Motor neuron (in vitro differentiated cells): ENCODE measurements around the gene CHI3L1. TPM values are rescaled to one million over a fixed set of nuclear protein-coding genes. Genes with fewer than 3 reads are reported as not detected.

Experiments
- ATAC-seq, 8 experiments: fragments of 200-7000 bp; cut with Tn5 transposase; replicated peaks in 6 of 8; 2 replicates each; pipeline ENCODE4 v1.8.0; 2021; ENCODE audit warnings: mild to moderate bottlenecking in 8 of 8, moderate library complexity in 8 of 8
- H3K27ac ChIP-seq, 2 donors: fragments of 250-450 bp; sonication (Bioruptor Pico); 2 replicates each; pipeline ENCODE4 v1.9.0; 2021; ENCODE audit warnings: antibody characterized with exemption in 2 of 2, mild to moderate bottlenecking in 2 of 2, moderate library complexity in 1 of 2
- H3K4me1 ChIP-seq, 2 donors: fragments of 250-450 bp; sonication (Bioruptor Pico); replicated peaks in 1 of 2; 2 replicates each; pipeline ENCODE4 v1.6.1; 2021; ENCODE audit warnings: antibody characterized with exemption in 2 of 2, mild to moderate bottlenecking in 2 of 2, moderate library complexity in 1 of 2
- H3K4me3 ChIP-seq, 5 donors: fragments of 250-450 bp; sonication (Bioruptor Pico); 2 replicates each; pipeline ENCODE4 v1.9.0; 2021; ENCODE audit warnings: antibody characterized with exemption in 5 of 5, mild to moderate bottlenecking in 5 of 5, moderate library complexity in 4 of 5
- WGBS, 10 experiments: fragments of 450-650 bp; shearing (Covaris generic); methylation state at CpG; one replicate each; pipeline ENCODE4 v1.0.0; 2022; 5-methylcytosine and 5-hydroxymethylcytosine counted together
- in situ Hi-C, 9 experiments: fragments of 400-800 bp; cut with MboI; loops; one replicate each; pipeline ENCODE4 v1.15.0; 2021; ENCODE audit warnings: low sequenced_read_pairs in 9 of 9, low pct_unique_long_range_greater_than_20kb in 2 of 9; ENCODE audit not compliant: unreplicated experiment in 9 of 9
- total RNA-seq, 8 experiments: library from RNA; unstranded; fragments of 300-600 nt; gene quantifications; 2 replicates each; pipeline versions ENCODE4 v1.2.3 to v1.2.4, GENCODE V29; 2022

The CHI3L1 gene
- total RNA-seq, 8 experiments from 2014 or later = 0.32 to 16.6 (median 1.4) TPM; not detected in 3

GRCh38 chr1:203187304-203187685 lies 791 bp upstream of the CHI3L1 start:
- WGBS, 10 experiments = 0 to 62% (median 44%) methylated on average over 2 to 7 of the region's 7 CpGs
- in situ Hi-C loops = no loop called here
- Histone ChIP-seq H3K4me3 (no peak overlapping the region), H3K27ac (no peak overlapping the region), H3K4me1 (peaks cover 11 to 12% of the 10 kb centered on the region in 2 donors)
- peak in 2 of 8 experiments; percentile 15 to 33 for ATAC-seq

GRCh38 chr1:203186091-203186445 lies 436 bp downstream of the CHI3L1 start:
- Histone ChIP-seq H3K4me3 (no peak overlapping the region), H3K4me1 (peaks cover 11 to 12% of the 10 kb centered on the region in 2 donors), H3K27ac (no peak overlapping the region)
- WGBS, 10 experiments = 58 to 74% (median 68%) methylated on average over 2 to 3 of the region's 5 CpGs; no CpG with 5 or more reads in 6 of the 10 experiments
- ATAC-seq = peak in 1 of 8 experiments; percentile 7
- in situ Hi-C loops = no loop called here

DNA sequence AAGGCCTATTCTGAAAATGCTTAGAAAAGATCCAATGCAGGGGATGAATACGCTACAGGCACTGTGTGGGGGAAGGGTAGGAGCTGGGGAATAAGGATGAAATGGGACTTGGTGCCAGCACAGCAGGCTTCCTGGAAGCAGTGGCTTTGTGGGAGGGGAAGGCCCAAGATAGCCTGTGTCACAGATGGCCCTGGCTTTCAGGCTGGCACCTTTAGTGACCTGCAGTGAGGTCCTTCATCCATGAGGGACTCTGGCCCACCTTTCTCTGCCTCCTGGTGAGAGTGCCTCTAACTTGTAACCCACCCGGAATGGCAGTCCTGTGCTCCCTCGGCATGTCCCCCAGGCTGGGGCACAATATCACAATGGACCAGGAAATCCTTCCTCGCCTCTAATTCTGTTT lies 919 bp downstream of the CHI3L1 start:
- WGBS, 10 experiments = 20 to 100% (median 87%) methylated on average over 1 to 4 of the region's 4 CpGs; no CpG with 5 or more reads in 2 of the 10 experiments
- in situ Hi-C loops = no loop called here
- Histone ChIP-seq H3K27ac (no peak overlapping the region), H3K4me3 (no peak overlapping the region), H3K4me1 (peaks cover 11 to 12% of the 10 kb centered on the region in 2 donors)
- ATAC-seq = no peak

GRCh38 chr1:203185061-203185461 lies 1.4 kb downstream of the CHI3L1 start:
- no peak overlapping the region for H3K27ac ChIP-seq
- no peak overlapping the region for H3K4me3 ChIP-seq
- H3K4me1 ChIP-seq = peaks cover 11 to 12% of the 10 kb centered on the region in 2 donors
- no peak for ATAC-seq
- WGBS, 10 experiments = 52 to 100% (median 100%) methylated on average over 1 to 6 of the region's 10 CpGs; no CpG with 5 or more reads in 3 of the 10 experiments
- in situ Hi-C loops = no loop called here

- peaks cover 11 to 12% of the 10 kb centered on the region in 2 donors for H3K4me1 ChIP-seq
- ATAC-seq = no peak
- in situ Hi-C loops = no loop called here
- no peak overlapping the region for H3K4me3 ChIP-seq
- no peak overlapping the region for H3K27ac ChIP-seq
- WGBS, 10 experiments = 55 to 91% (median 80%) methylated on average over 1 to 4 of the region's 4 CpGs; no CpG with 5 or more reads in 3 of the 10 experiments
These were observed 2.0 kb downstream of the CHI3L1 start for GRCh38 chr1:203184467-203184866.

DNA sequence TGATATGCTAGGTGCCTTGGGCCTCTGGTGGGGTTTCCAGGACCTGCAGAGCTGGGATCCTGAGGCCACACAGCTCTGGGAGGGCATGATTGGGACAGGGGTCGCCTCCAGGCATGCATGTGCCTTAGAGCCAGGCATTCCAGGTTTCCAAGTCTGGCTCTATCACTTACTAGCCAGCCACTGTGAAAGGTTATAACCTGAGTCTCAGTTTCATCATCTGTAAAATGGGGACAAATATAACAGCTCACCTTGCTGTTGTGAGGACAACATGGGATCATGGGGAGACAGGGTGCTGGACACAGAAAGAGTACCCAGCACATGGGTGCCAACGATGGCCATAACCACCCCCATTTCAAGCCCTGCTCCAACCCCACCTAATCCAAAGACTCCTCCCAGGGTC lies 2.7 kb downstream of the CHI3L1 start:
- in situ Hi-C loops = no loop called here
- 17 to 100% (median 75%) methylated on average over 1 to 2 of the region's 2 CpGs; no CpG with 5 or more reads in 4 of the 10 experiments for WGBS, 10 experiments
- no peak for ATAC-seq
- Histone ChIP-seq H3K27ac (no peak overlapping the region), H3K4me3 (no peak overlapping the region), H3K4me1 (peaks cover 11 to 12% of the 10 kb centered on the region in 2 donors)

DNA sequence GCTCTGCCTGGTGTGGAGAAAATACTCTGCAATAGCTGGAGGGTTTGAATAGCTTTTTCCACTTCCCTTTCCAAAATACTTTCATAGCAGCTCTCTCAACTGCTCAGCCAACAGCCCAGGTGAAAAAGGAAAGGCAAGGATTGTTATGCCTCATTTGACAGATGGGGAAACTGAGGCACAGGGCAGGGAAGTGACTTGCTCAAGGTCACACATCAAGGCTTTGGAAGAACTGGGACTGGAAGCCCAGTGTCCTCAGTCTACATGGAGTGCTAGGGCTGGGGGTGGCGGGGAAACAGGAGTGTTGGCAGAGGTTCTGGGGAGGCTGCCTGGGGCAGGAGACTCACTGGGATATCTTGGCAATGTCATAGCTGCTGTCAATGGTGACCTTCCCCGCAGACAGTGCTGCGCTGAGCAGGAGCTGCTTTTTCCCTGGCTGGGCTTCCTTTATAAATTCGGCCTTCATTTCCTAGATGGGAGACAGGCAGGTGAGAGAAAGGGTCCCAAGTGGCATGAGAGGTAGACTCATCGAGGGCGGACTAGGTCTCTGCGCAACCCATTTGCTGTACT lies 4.0 kb downstream of the CHI3L1 start:
- ATAC-seq = no peak
- peaks cover 20 to 23% of the 10 kb centered on the region in 2 donors for H3K4me1 ChIP-seq
- in situ Hi-C loops = no loop called here
- H3K27ac ChIP-seq = no peak overlapping the region
- WGBS, 10 experiments = 91 to 100% (median 100%) methylated on average over 1 to 7 of the region's 7 CpGs; no CpG with 5 or more reads in 5 of the 10 experiments
- H3K4me3 ChIP-seq = no peak overlapping the region

DNA sequence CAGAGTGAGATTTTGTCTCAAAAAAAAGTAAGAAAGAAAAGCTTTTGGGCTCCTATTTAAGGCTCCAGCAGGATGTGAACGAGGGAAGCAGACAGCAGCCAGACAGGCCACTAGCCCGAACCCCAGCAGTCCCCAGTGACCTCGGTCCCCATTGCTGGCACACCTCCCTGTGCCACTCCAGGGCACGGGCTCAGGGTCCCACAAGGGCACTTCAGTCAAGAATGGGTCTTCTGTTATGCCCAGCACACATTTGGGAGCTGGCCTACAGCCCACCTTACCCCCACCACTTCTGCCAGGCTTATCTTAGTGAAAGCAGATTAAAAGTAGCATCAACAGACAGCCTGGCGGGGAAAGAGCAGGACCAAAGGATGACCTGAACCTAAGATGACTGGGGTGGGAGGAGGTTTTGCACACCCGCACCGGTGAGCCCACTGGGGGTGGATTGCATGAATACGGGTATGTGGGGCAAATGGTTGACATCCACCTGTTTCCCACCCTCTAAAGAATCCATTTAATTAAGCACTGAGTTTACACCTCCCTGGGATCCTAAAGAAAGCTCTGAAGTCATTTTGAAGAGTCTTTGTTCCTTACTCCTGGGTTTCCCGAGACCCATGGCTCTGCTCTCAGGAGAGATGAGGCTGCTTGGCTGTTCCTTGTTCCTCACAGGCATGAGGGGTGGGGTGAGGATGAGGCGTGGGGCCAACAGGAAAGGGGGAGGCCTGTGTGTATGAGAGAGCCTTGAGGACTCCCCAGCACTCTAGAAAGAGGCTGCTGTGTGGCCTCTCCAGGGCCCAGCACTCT lies 4.7 kb downstream of the CHI3L1 start:
- 52 to 89% (median 71%) methylated on average over 2 to 10 of the region's 10 CpGs; no CpG with 5 or more reads in 4 of the 10 experiments for WGBS, 10 experiments
- Histone ChIP-seq H3K4me1 (peaks cover 19 to 23% of the 10 kb centered on the region in 2 donors), H3K27ac (no peak overlapping the region), H3K4me3 (no peak overlapping the region)
- no peak for ATAC-seq
- in situ Hi-C loops = no loop called here

DNA sequence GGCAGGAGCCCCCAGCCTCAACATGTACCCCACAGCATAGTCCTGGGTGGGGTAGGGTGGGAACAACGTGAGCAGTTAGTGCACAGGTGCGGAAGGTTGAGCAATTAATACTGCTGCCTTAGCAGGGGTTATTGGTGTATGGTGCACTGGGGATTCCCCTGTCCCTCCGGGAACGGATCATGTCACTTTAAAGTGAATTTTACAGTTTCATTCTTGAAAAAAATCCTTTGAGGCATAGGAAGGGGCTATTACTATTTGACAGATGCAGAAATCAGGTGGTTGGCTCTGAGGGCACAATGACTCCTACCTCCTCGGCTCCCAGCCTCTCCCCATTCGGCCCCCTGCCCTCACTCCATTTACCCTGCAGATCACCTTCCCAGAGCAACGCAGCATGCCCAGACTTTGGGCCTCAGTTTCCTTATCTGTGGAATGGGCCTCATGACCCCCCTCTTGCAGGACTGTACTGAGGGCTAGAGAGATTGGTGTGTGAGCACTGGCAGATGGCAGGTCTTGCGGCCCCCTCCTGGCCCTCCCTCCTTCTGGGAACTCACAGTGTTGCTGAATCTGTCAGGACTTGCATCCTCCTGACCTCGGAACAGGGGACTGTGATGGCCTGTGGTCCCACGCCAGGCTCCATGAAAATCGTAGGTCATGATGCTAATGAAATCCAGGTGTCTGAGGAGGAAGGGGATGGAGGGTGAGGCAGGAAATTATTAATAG lies 5.7 kb downstream of the CHI3L1 start:
- ATAC-seq = no peak
- Histone ChIP-seq H3K4me1 (peaks cover 17 to 18% of the 10 kb centered on the region in 2 donors), H3K4me3 (no peak overlapping the region), H3K27ac (no peak overlapping the region)
- 74 to 80% (median 77%) methylated on average over 1 to 10 of the region's 11 CpGs; no CpG with 5 or more reads in 4 of the 10 experiments for WGBS, 10 experiments
- in situ Hi-C loops = no loop called here

DNA sequence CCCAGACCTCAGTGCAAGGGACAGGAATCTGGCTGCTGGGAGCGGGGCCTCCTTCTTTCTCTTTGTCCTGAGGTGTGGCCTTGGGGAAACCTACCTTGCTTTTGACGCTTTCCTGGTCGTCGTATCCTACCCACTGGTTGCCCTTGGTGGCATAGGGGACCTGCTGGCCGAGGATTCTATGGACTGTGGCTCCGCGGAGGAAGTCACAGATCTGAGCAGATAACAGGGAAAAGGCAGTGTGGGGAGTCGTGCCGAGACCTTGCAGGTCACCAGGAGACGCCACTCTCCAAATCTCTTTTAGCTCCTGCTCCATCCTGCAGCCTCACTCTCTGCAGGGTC lies 6.9 kb downstream of the CHI3L1 start:
- in situ Hi-C loops = no loop called here
- H3K4me3 ChIP-seq = no peak overlapping the region

DNA sequence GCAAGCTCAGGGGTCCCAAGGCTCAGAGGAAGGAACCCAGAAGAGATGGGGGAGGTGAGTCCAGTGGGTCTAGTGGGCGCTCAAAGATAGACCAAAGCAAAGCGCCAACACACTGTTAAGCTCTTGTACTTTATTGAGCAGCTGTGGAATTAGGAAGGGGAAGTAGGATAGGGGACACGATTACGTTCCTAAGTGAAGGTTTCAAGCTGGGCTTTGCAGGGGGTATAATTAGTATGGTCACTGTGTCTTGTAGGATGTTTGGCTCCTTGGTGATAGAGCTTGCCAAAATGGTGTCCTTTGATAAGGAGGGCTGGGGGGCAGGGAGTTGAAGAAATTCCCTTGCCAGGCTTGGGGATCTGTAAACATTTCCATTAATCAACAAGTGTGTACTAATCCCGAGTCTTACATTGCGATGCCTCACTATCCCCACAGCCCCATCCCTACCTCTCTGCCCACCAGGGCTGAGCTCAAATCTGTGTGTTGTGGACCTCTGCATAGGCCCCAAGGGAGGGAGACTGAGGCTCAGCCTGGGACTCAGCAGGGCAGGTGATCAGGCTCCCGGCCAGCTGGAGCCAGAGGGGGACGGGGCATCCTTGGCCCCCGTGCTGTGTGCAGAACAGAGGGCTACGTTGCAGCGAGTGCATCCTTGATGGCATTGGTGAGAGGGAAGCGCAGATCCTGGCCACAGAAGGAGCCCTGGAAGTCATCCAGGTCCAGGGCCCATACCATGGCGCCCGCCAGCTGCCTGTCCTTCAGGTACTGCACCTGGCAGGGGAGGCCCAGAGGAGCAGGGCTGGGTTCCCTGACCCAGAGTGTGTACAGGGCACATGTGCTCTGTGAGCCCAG lies 7.5 kb downstream of the CHI3L1 start:
- WGBS, 10 experiments = 64 to 100% (median 92%) methylated on average over 2 to 9 of the region's 14 CpGs; no CpG with 5 or more reads in 2 of the 10 experiments
- no peak for ATAC-seq
- peaks cover 18 to 24% of the 10 kb centered on the region in 2 donors for H3K4me1 ChIP-seq
- in situ Hi-C loops = no loop called here
- H3K27ac ChIP-seq = no peak overlapping the region
- no peak overlapping the region for H3K4me3 ChIP-seq

More for the DNA sequence above, 6.9 kb downstream of the CHI3L1 start:
- H3K27ac ChIP-seq = no peak overlapping the region
- 87 to 97% (median 91%) methylated on average over 1 to 5 of the region's 10 CpGs; no CpG with 5 or more reads in 6 of the 10 experiments for WGBS, 10 experiments
- no peak for ATAC-seq
- peaks cover 18 to 24% of the 10 kb centered on the region in 2 donors for H3K4me1 ChIP-seq

- Histone ChIP-seq H3K27ac (peak overlapping the region in 1 of 2 donors; percentile 41), H3K4me1 (peaks cover 18 to 28% of the 10 kb centered on the region in 2 donors), H3K4me3 (no peak overlapping the region)
- peak in 7 of 8 experiments; percentile 15 to 51 (median 46) for ATAC-seq
- in situ Hi-C loops = no loop called here
- 0 to 23% (median 13%) methylated on average over 1 to 5 of the region's 5 CpGs; no CpG with 5 or more reads in 2 of the 10 experiments for WGBS, 10 experiments
These were observed 8.4 kb downstream of the CHI3L1 start for GRCh38 chr1:203178083-203178482.
